ENCODE measurements around the gene FAM83C.

FAM83C gene

DNA sequence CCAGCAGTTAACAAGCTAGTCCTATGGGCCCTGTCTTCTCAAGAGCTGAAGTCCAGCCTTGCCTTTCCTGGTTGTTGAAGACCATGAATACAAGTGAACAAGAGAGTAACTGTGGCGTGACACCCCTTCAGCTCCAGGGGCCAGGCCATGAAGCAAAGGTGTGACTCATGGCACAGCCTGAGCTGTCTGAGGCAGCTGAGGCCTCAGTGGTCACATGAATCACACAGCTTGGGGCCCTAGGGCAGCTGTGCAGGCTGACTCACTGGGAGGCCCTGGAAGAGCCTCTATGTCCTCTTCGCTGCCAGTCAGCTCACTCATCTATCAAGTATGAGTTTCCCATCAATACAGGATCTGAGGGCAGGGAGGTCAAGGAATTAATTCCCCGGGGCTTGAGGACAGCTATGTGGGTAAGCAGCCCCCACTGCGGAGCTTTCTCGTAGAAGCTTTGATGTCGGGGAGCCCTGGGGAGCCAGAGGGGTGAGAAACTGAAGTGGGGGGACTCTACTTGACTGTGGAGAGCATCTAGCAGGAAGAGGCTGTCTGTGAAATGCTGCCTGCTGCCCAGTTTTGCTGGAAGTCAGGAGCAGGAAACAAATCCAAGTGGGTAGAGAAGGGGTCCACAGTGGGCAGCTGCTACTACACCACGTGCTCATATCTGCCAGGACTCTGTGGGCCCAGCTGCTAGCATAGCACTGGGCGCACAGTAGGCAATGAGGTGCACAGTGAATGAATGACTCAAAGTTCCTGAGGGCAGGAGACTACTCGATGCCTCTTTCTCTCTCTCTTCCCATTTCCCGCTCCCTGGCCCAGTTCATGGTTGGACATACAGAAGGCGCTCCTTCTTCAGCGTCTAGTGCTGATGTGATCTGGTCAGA is 13.7 kb upstream of the FAM83C start:
- no peak overlapping the region for H3K27ac ChIP-seq
- H3K36me3 ChIP-seq (ENCODE audit: insufficient read depth) = no peaks in the 10 kb centered on the region
- H3K4me1 ChIP-seq (ENCODE audit: low read depth, poor library complexity, severe bottlenecking) = peaks cover 12% of the 10 kb centered on the region

DNA sequence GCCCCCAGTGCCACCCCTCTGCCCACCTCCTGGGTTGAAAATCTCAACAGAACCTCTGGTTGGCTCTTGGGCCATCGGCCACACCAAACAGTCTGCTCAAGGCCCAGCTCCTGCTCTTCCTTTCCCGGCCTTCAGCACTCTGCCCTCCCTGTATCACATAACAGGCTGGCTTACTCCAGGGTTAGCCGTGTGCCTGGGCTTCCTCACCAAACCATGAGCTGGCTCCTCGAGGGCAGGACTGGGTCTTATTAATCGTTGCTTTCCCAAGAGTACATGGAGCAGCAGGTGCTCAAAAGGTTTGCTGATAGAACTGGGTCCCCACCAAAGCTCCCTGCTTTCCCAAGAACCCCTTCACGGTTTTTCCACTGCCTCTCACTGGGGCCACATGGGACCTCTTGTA is 12.7 kb upstream of the FAM83C start:
- TF ChIP-seq, protein P1, sequence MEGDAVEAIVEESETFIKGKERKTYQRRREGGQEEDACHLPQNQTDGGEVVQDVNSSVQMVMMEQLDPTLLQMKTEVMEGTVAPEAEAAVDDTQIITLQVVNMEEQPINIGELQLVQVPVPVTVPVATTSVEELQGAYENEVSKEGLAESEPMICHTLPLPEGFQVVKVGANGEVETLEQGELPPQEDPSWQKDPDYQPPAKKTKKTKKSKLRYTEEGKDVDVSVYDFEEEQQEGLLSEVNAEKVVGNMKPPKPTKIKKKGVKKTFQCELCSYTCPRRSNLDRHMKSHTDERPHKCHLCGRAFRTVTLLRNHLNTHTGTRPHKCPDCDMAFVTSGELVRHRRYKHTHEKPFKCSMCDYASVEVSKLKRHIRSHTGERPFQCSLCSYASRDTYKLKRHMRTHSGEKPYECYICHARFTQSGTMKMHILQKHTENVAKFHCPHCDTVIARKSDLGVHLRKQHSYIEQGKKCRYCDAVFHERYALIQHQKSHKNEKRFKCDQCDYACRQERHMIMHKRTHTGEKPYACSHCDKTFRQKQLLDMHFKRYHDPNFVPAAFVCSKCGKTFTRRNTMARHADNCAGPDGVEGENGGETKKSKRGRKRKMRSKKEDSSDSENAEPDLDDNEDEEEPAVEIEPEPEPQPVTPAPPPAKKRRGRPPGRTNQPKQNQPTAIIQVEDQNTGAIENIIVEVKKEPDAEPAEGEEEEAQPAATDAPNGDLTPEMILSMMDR (conservative IDR thresholded peaks at IDR 0.05; ENCODE audit: low read depth, low read length) = no peak
- Histone ChIP-seq H3K27me3 (ENCODE audit: insufficient read depth, low read depth) (no peaks in the 10 kb centered on the region), H3K9ac (no peak overlapping the region), H2AFZ (ENCODE audit: low read depth) (no peak overlapping the region), H3K27ac (no peak overlapping the region), H3K4me2 (no peak overlapping the region), H3K4me1 (ENCODE audit: low read depth, poor library complexity, severe bottlenecking) (peaks cover 12% of the 10 kb centered on the region), H3K4me3 (IDR thresholded peaks at IDR 0.05; ENCODE audit: insufficient read depth, low read depth, low read length) (no peak overlapping the region), H3K36me3 (ENCODE audit: insufficient read depth) (no peaks in the 10 kb centered on the region), H3K79me2 (ENCODE audit: insufficient read depth, low read depth) (no peaks in the 10 kb centered on the region), H4K20me1 (ENCODE audit: insufficient read depth) (no peaks in the 10 kb centered on the region)

More for the DNA sequence above, 13.7 kb upstream of the FAM83C start:
- Histone ChIP-seq H4K20me1 (ENCODE audit: insufficient read depth) (no peaks in the 10 kb centered on the region), H3K4me3 (IDR thresholded peaks at IDR 0.05; ENCODE audit: insufficient read depth, low read depth, low read length) (no peak overlapping the region), H3K27me3 (ENCODE audit: insufficient read depth, low read depth) (no peaks in the 10 kb centered on the region), H2AFZ (ENCODE audit: low read depth) (no peak overlapping the region), H3K79me2 (ENCODE audit: insufficient read depth, low read depth) (no peaks in the 10 kb centered on the region), H3K9ac (no peak overlapping the region), H3K4me2 (no peak overlapping the region)
- TF ChIP-seq, protein P1 (conservative IDR thresholded peaks at IDR 0.05; ENCODE audit: low read depth, low read length) = no peak

DNA sequence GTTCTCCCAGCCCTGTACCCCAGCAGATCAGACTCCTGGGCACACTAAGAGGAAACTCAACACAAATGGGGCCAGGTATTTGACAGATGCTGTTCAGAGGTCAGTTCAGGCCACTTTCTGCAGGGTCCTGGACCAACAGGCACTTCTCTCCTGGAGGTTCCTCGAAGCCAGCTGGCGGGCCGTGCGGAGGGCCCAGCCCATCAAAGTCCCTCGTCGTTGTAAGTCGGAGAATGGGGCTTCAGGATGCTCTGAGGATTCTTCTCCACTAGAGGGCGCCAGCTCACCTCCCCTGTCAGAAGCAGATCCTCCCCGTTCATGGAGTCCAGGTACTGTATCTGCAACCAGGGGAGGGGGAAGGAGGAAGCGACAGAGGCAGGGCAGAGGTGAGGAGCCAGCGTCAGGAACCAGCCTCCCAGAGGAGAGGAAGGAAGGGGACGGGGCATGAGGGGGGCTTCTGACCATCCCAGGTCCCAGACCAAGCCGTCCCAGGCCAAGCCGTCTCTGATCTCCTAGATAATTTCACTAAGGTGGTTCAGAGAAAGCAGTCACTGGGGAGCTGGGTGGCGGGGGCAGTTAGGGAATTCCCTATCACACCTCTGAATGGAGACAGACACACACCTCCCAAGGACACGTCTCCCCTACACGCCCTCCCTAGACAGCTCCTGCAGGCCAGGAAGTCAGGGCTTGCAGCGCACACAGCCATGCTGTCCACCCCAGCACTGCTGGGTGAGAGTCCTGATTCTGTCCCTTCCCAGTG is 11.7 kb upstream of the FAM83C start:
- Histone ChIP-seq H3K79me2 (ENCODE audit: insufficient read depth, low read depth) (no peaks in the 10 kb centered on the region), H3K9ac (no peak overlapping the region), H2AFZ (ENCODE audit: low read depth) (no peak overlapping the region; the same call in 1 of the 2 replicates), H3K4me1 (ENCODE audit: low read depth, poor library complexity, severe bottlenecking) (peaks cover 12% of the 10 kb centered on the region), H3K27ac (no peak overlapping the region), H3K36me3 (ENCODE audit: insufficient read depth) (no peaks in the 10 kb centered on the region), H3K4me3 (IDR thresholded peaks at IDR 0.05; ENCODE audit: insufficient read depth, low read depth, low read length) (no peak overlapping the region), H3K4me2 (no peak overlapping the region), H3K27me3 (ENCODE audit: insufficient read depth, low read depth) (no peaks in the 10 kb centered on the region), H4K20me1 (ENCODE audit: insufficient read depth) (no peaks in the 10 kb centered on the region)
- TF ChIP-seq, protein P1 (conservative IDR thresholded peaks at IDR 0.05; ENCODE audit: low read depth, low read length) = peak; percentile 96

DNA sequence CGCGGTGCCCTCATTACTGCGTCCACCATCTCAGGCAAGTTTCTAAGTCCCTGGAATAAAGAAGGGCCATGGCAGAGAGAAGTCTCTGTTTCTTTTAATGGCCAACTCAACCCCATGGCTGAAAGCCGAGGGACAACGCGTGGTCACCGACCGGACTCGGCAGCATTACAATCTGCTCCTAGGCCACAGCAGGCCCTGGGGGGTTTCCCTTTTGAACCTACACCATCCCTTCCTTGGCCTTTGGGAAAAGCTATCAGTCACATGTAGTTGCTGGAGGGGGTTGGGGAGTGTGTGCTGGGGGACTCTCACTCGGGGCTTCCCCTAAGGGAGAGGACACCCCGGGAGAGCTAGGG is 11.1 kb upstream of the FAM83C start:
- no peak overlapping the region for H3K9ac ChIP-seq
- no peak overlapping the region for H3K4me3 ChIP-seq (IDR thresholded peaks at IDR 0.05; ENCODE audit: insufficient read depth, low read depth, low read length)
- TF ChIP-seq, protein P1 (conservative IDR thresholded peaks at IDR 0.05; ENCODE audit: low read depth, low read length) = no peak
- no peak overlapping the region for H3K4me2 ChIP-seq
- H3K27ac ChIP-seq = no peak overlapping the region
- H3K79me2 ChIP-seq (ENCODE audit: insufficient read depth, low read depth) = no peaks in the 10 kb centered on the region
- H2AFZ ChIP-seq (ENCODE audit: low read depth) = no peak overlapping the region
- H3K4me1 ChIP-seq (ENCODE audit: low read depth, poor library complexity, severe bottlenecking) = peaks cover 12% of the 10 kb centered on the region
- H4K20me1 ChIP-seq (ENCODE audit: insufficient read depth) = no peaks in the 10 kb centered on the region
- H3K27me3 ChIP-seq (ENCODE audit: insufficient read depth, low read depth) = no peaks in the 10 kb centered on the region
- no peaks in the 10 kb centered on the region for H3K36me3 ChIP-seq (ENCODE audit: insufficient read depth)

Data from KMS-11 (cell line).